ENCODE results near the gene EPHA3.

GRCh38 chr3:89157575-89157974, 50.2 kb downstream of the EPHA3 start:
- no peak for TF ChIP-seq CTCF (IDR thresholded peaks at IDR 0.05)
- TF ChIP-seq EP300 (IDR thresholded peaks at IDR 0.05): no peak
- no peak for TF ChIP-seq POLR2AphosphoS5 (IDR thresholded peaks at IDR 0.05)
- TF ChIP-seq POLR2A (IDR thresholded peaks at IDR 0.05): no peak
